ENCODE measurements around the gene GPS2. TPM values are rescaled to one million over a fixed set of nuclear protein-coding genes. Genes with fewer than 3 reads are reported as not detected.

Gene GPS2
- total and polyA plus RNA-seq, 2 donors (not counting 1 experiment from before 2014, with no cell fraction given): 137 to 225 TPM

DNA sequence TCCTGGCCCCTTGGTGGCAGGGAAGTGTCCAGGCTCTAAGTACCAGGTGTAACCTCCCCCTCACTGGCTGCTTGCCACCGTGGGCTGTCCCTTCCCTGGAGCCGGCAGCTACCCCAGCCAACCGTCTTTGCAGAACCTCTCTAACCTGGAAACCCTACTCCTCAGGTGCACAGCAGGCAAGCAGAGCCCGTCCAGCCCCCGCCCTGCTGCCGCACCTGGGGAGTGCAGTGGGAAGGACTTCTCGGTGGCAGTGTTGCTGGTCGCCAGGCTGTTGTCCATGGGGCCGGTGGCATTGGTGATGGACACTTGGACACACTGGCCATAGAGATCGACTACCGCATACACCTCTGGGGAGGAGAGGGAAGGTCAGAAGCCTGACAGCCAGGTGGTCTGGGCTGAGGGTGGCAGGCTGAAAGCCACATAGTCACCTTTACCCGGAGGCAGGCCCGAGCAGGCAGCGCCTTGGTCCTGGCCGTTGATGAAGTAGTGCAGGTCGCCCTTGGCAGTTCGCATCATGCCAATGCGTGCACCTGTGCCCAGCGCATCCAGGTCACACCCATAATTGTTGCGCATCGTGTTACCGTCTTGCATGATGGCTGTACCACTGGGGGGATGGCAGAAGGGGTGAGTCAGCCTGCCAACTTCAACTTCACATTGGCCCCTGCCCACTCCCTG lies 7.5 kb upstream of the GPS2 start:
- Mint-ChIP-seq H3K27me3 (no peaks in the 10 kb centered on the region), H3K4me1 (peaks cover 5% of the 10 kb centered on the region), H3K9me3 (ENCODE audit: insufficient read depth) (no peaks in the 10 kb centered on the region), H3K27ac (no peak overlapping the region), H3K4me3 (no peak overlapping the region)
- Histone ChIP-seq H3K4me2 (replicated peaks; ENCODE audit: low read depth, low read length, poor library complexity, severe bottlenecking) (no peak overlapping the region), H3K27me3 (replicated peaks in 1 of 4; ENCODE audit: control extremely low read depth in 1 of 4, control insufficient read depth in 3 of 4, insufficient read depth in 4 of 4, low read length in 3 of 4) (no peaks in the 10 kb centered on the region), H3K36me3 (replicated peaks in 1 of 2; ENCODE audit: control extremely low read depth in 1 of 2, control insufficient read depth in 1 of 2, extremely low read depth in 1 of 2, insufficient read depth in 2 of 2, low read length in 1 of 2) (peaks cover 0 to 71% of the 10 kb centered on the region in 2 experiments), H4K20me1 (ENCODE audit: control insufficient read depth, insufficient read depth, low read length, poor library complexity, severe bottlenecking) (peaks cover 5% of the 10 kb centered on the region), H2AFZ (ENCODE audit: insufficient read depth, low read depth, low read length, poor library complexity, severe bottlenecking) (no peak overlapping the region), H3K9ac (ENCODE audit: low read length) (no peak overlapping the region), H3K27ac (ENCODE audit: low read length in 2 of 2) (no peak overlapping the region), H3K9me3 (ENCODE audit: control extremely low read depth in 1 of 3, control insufficient read depth in 2 of 3, insufficient read depth in 1 of 3, low read length in 2 of 3) (no peaks in the 10 kb centered on the region), H3K79me2 (ENCODE audit: control insufficient read depth, insufficient read depth, low read length) (peaks cover 26% of the 10 kb centered on the region), H3K4me1 (ENCODE audit: control insufficient read depth in 2 of 2, insufficient read depth in 2 of 2, low read length in 2 of 2) (peaks cover 0 to 5% of the 10 kb centered on the region in 2 donors), H3K4me3 (ENCODE audit: control extremely low read depth in 1 of 5, extremely low read depth in 1 of 5, insufficient read depth in 1 of 5, low read depth in 2 of 5, low read length in 4 of 5) (no peak overlapping the region)
- ATAC-seq (ENCODE audit: low read depth) (no peak), DNase-seq (no peak)
- POLR2A ChIA-PET: no interaction called here
- no peak for TF ChIP-seq EZH2 (IDR thresholded peaks at IDR 0.05; ENCODE audit: borderline replicate concordance, insufficient read depth, low read depth, low read length, poor library complexity, severe bottlenecking)
- TF ChIP-seq, protein P1, sequence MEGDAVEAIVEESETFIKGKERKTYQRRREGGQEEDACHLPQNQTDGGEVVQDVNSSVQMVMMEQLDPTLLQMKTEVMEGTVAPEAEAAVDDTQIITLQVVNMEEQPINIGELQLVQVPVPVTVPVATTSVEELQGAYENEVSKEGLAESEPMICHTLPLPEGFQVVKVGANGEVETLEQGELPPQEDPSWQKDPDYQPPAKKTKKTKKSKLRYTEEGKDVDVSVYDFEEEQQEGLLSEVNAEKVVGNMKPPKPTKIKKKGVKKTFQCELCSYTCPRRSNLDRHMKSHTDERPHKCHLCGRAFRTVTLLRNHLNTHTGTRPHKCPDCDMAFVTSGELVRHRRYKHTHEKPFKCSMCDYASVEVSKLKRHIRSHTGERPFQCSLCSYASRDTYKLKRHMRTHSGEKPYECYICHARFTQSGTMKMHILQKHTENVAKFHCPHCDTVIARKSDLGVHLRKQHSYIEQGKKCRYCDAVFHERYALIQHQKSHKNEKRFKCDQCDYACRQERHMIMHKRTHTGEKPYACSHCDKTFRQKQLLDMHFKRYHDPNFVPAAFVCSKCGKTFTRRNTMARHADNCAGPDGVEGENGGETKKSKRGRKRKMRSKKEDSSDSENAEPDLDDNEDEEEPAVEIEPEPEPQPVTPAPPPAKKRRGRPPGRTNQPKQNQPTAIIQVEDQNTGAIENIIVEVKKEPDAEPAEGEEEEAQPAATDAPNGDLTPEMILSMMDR (IDR thresholded peaks at IDR 0.05): no peak
- 99% methylated on average over 20 of the region's 22 CpGs for WGBS (ENCODE audit: insufficient coverage)
- CTCF ChIA-PET: interaction anchor here (0.5 to 5.1 kb wide), 9 partner anchors 8 to 44 kb away, joined by 3 to 47 read pairs (median 5); partner anchors contain the start of gene ACAP1
- intact Hi-C loops (cut with micrococcal nuclease): no loop called here

DNA sequence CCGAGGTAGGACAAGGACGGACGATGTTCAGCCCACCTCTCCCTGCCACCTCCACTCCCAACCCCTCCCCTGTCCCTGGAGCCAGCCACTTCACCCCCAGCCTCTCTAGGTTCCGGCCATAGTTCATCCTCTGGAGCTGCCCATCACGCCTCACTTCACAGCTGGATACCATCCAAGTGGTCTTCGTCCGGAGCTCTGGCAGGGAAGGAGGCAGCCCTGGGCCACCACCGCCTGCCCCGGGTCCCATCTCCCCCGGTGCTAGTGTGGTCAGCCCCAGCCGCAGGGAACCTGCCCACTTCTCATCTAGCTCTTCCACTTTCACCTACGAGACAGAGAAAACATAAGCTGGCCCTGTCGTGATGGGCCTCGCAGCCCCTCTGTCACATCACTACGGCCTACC lies 6.3 kb upstream of the GPS2 start:
- intact Hi-C loops (cut with micrococcal nuclease): no loop called here
- Histone ChIP-seq H3K4me1 (ENCODE audit: control insufficient read depth in 2 of 2, insufficient read depth in 2 of 2, low read length in 2 of 2) (peaks cover 0 to 5% of the 10 kb centered on the region in 2 donors), H4K20me1 (ENCODE audit: control insufficient read depth, insufficient read depth, low read length, poor library complexity, severe bottlenecking) (peaks cover 5% of the 10 kb centered on the region), H2AFZ (ENCODE audit: insufficient read depth, low read depth, low read length, poor library complexity, severe bottlenecking) (no peak overlapping the region), H3K79me2 (ENCODE audit: control insufficient read depth, insufficient read depth, low read length) (peaks cover 26% of the 10 kb centered on the region), H3K4me2 (replicated peaks; ENCODE audit: low read depth, low read length, poor library complexity, severe bottlenecking) (no peak overlapping the region), H3K27me3 (replicated peaks in 1 of 4; ENCODE audit: control extremely low read depth in 1 of 4, control insufficient read depth in 3 of 4, insufficient read depth in 4 of 4, low read length in 3 of 4) (no peaks in the 10 kb centered on the region), H3K36me3 (replicated peaks in 1 of 2; ENCODE audit: control extremely low read depth in 1 of 2, control insufficient read depth in 1 of 2, extremely low read depth in 1 of 2, insufficient read depth in 2 of 2, low read length in 1 of 2) (peaks cover 0 to 79% of the 10 kb centered on the region in 2 experiments), H3K27ac (ENCODE audit: low read length in 2 of 2) (no peak overlapping the region), H3K4me3 (ENCODE audit: control extremely low read depth in 1 of 5, extremely low read depth in 1 of 5, insufficient read depth in 1 of 5, low read depth in 2 of 5, low read length in 4 of 5) (no peak overlapping the region), H3K9ac (ENCODE audit: low read length) (no peak overlapping the region), H3K9me3 (ENCODE audit: control extremely low read depth in 1 of 3, control insufficient read depth in 2 of 3, insufficient read depth in 1 of 3, low read length in 2 of 3) (no peaks in the 10 kb centered on the region)
- no peak overlapping the region for H3K4me3 Mint-ChIP-seq
- TF ChIP-seq, protein P1 (IDR thresholded peaks at IDR 0.05): no peak
- no peak for TF ChIP-seq EZH2 (IDR thresholded peaks at IDR 0.05; ENCODE audit: borderline replicate concordance, insufficient read depth, low read depth, low read length, poor library complexity, severe bottlenecking)
- no peaks in the 10 kb centered on the region for H3K9me3 Mint-ChIP-seq (ENCODE audit: insufficient read depth)
- DNase-seq: no peak
- no peak for ATAC-seq (ENCODE audit: low read depth)
- 97% methylated on average over 13 of the region's 15 CpGs for WGBS (ENCODE audit: insufficient coverage)
- H3K27ac Mint-ChIP-seq: no peak overlapping the region
- POLR2A ChIA-PET: no interaction called here
- peaks cover 3% of the 10 kb centered on the region for H3K4me1 Mint-ChIP-seq
- CTCF ChIA-PET: interaction anchor here (1.2 to 3.1 kb wide), 5 partner anchors 8 to 42 kb away, joined by 3 to 14 read pairs (median 6); partner anchors contain the start of gene NEURL4
- H3K27me3 Mint-ChIP-seq: no peaks in the 10 kb centered on the region
